Stimulated activated CD8-positive, alpha-beta memory T cell treated with anti-CD3 and anti-CD28 coated beads, Interleukin-15, amount 100 ng/mL, for 1 hour (primary cell): ENCODE data around the gene GTPBP6.
"Not testable (repeated sequence)": the region's sequence is repeated elsewhere in the genome, so short reads cannot be mapped to it uniquely, and the experiment has no call there.

Experiments used
- DNase-seq: peaks from one replicate; pipeline ENCODE4 v3.0.0-alpha.2; 2020; ENCODE audit warnings: low read depth

Gene GTPBP6

GRCh38 chrX:335758-336155, 17.2 kb upstream of the GTPBP6 start:
- DNase-seq: no peak

GRCh38 chrX:334971-335757, 16.6 kb upstream of the GTPBP6 start:
- DNase-seq: no peak

- no peak for DNase-seq
Measured at GRCh38 chrX:334331-334891, 15.8 kb upstream of the GTPBP6 start.

GRCh38 chrX:333611-334311, 15.2 kb upstream of the GTPBP6 start:
- DNase-seq: no peak

- DNase-seq: no peak
Measured at GRCh38 chrX:332916-333610, 14.5 kb upstream of the GTPBP6 start.

GRCh38 chrX:332496-332860, 13.9 kb upstream of the GTPBP6 start:
- DNase-seq: no peak

GRCh38 chrX:331825-332495, 13.4 kb upstream of the GTPBP6 start:
- DNase-seq: no peak

GRCh38 chrX:331151-331824, 12.7 kb upstream of the GTPBP6 start:
- no peak for DNase-seq

GRCh38 chrX:330726-331150, 12.1 kb upstream of the GTPBP6 start:
- DNase-seq: no peak

GRCh38 chrX:330141-330725, 11.6 kb upstream of the GTPBP6 start:
- not testable (repeated sequence) for DNase-seq

- no peak for DNase-seq
Measured at GRCh38 chrX:329291-329910, 10.8 kb upstream of the GTPBP6 start.

GRCh38 chrX:327660-328126, 9.1 kb upstream of the GTPBP6 start:
- DNase-seq: no peak

- not testable (repeated sequence) for DNase-seq
Measured at GRCh38 chrX:324664-325063, 6.1 kb upstream of the GTPBP6 start.

GRCh38 chrX:323721-324628, 5.4 kb upstream of the GTPBP6 start:
- DNase-seq: no peak

- no peak for DNase-seq
Measured at GRCh38 chrX:320126-320783, 1.7 kb upstream of the GTPBP6 start.

GRCh38 chrX:319579-320125, 1.1 kb upstream of the GTPBP6 start:
- DNase-seq: no peak

- peak; percentile 95 for DNase-seq
Measured at GRCh38 chrX:318068-318738, 393 bp downstream of the GTPBP6 start.
